DND-41 (cell line): ENCODE results near the gene KDM5C.

Source experiments
- ATAC-seq: fragments of 200-7000 bp; cut with Tn5 transposase; 3 replicates; pipeline ENCODE4 v1.9.1; 2021; ENCODE audit warnings: low read depth; ENCODE audit not compliant: insufficient read depth
- DNase-seq: peaks from one replicate; pipeline ENCODE4 v3.0.0-alpha.2; 2020
- H2AFZ ChIP-seq: 2 replicates; pipeline ENCODE4 v1.6.0; 2012; ENCODE audit warnings: low read depth, low read length
- H3K27ac ChIP-seq: 2 replicates; pipeline ENCODE4 v1.5.1; 2012; ENCODE audit warnings: low read length, inconsistent platforms
- H3K27me3 ChIP-seq: fragments of 200-600 bp; sonication (generic); 2 replicates; pipeline ENCODE4 v1.6.0; 2012; ENCODE audit warnings: low read length, mild to moderate bottlenecking, inconsistent platforms; ENCODE audit not compliant: insufficient read depth, poor library complexity
- H3K36me3 ChIP-seq: 2 replicates; pipeline ENCODE4 v1.5.1; 2012; ENCODE audit warnings: low read length, inconsistent platforms; ENCODE audit not compliant: insufficient read depth
- H3K4me1 ChIP-seq: 2 replicates; pipeline ENCODE4 v1.5.1; 2012; ENCODE audit warnings: mild to moderate bottlenecking, low read length; ENCODE audit not compliant: insufficient read depth
- H3K4me2 ChIP-seq: 2 replicates; pipeline ENCODE4 v1.6.0; 2012; ENCODE audit warnings: mild to moderate bottlenecking, moderate library complexity, low read length, inconsistent platforms; ENCODE audit not compliant: insufficient read depth
- H3K4me3 ChIP-seq, 2 experiments: fragments of 200-600 bp in 1 of 2; shearing (Covaris generic) in 1 of 2; 2 replicates each; pipeline ENCODE4 v1.5.1; 2012 to 2016; ENCODE audit warnings: inconsistent platforms in 2 of 2, low read length in 2 of 2, mild to moderate bottlenecking in 2 of 2, low read depth in 1 of 2, moderate library complexity in 1 of 2
- H3K79me2 ChIP-seq: 2 replicates; pipeline ENCODE4 v1.6.0; 2012; ENCODE audit warnings: low read length, inconsistent platforms; ENCODE audit not compliant: insufficient read depth
- H3K9ac ChIP-seq: 2 replicates; pipeline ENCODE4 v1.6.0; 2012; ENCODE audit warnings: low read depth, mild to moderate bottlenecking, inconsistent platforms, low read length, moderate library complexity
- H3K9me3 ChIP-seq: 2 replicates; pipeline ENCODE4 v1.5.1; 2012; ENCODE audit warnings: low read length, moderate library complexity, mild to moderate bottlenecking, inconsistent platforms; ENCODE audit not compliant: insufficient read depth, severe bottlenecking
- H4K20me1 ChIP-seq: 2 replicates; pipeline ENCODE4 v1.6.0; 2012; ENCODE audit warnings: low read length; ENCODE audit not compliant: insufficient read depth
- CTCF ChIP-seq: IDR thresholded peaks from 2 replicates; pipeline ENCODE4 v1.5.1; 2012; ENCODE audit warnings: borderline replicate concordance, low read length, moderate library complexity, mild to moderate bottlenecking; ENCODE audit not compliant: poor library complexity, severe bottlenecking; ENCODE audit errors: extremely low read depth
- EZH2 ChIP-seq: IDR thresholded peaks from 3 replicates; pipeline ENCODE4 v1.6.1; 2012; ENCODE audit warnings: borderline replicate concordance, low read depth, mild to moderate bottlenecking, moderate library complexity, low read length, inconsistent platforms; ENCODE audit not compliant: severe bottlenecking

Gene KDM5C

DNA sequence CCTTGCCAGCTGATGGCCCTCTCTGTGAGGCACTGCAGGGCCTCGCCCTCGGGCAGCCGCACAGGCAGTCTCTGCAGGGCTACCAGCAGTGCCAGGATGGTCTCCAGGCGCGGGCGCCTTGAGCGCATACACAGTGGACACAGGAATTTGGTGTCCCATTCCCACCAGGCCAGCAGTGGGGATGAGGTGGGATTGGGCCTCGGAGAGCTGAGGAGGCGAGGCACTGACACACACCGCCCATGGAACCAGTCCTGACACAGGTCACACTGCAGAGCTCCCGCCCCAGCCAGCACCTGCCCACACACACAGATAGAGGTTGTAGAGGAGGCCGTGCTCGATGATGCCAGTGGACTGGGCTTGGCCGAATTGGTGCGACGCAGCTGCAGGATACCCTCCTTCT, 30.7 kb downstream of the KDM5C start:
- no peaks in the 10 kb centered on the region for H3K27me3 ChIP-seq
- H2AFZ ChIP-seq = no peak overlapping the region
- H3K4me1 ChIP-seq = no peaks in the 10 kb centered on the region
- no peak overlapping the region for H3K4me2 ChIP-seq
- no peaks in the 10 kb centered on the region for H3K9me3 ChIP-seq
- H3K79me2 ChIP-seq = no peaks in the 10 kb centered on the region
- DNase-seq = no peak
- no peak overlapping the region for H3K9ac ChIP-seq
- no peak overlapping the region for H3K4me3 ChIP-seq
- no peaks in the 10 kb centered on the region for H4K20me1 ChIP-seq
- no peak for ATAC-seq
- no peak for TF ChIP-seq CTCF
- TF ChIP-seq EZH2 = no peak
- peaks cover 67% of the 10 kb centered on the region for H3K36me3 ChIP-seq
- H3K27ac ChIP-seq = no peak overlapping the region

- DNase-seq = no peak
- Histone ChIP-seq H3K9me3 (no peaks in the 10 kb centered on the region), H3K4me3 (no peak overlapping the region), H2AFZ (no peak overlapping the region), H3K27me3 (no peaks in the 10 kb centered on the region), H3K9ac (no peak overlapping the region), H3K4me1 (no peaks in the 10 kb centered on the region), H3K27ac (no peak overlapping the region), H3K36me3 (peaks cover 55% of the 10 kb centered on the region), H4K20me1 (no peaks in the 10 kb centered on the region), H3K79me2 (no peaks in the 10 kb centered on the region), H3K4me2 (no peak overlapping the region)
- no peak for ATAC-seq
- no peak for TF ChIP-seq CTCF
- no peak for TF ChIP-seq EZH2
Measured at GRCh38 chrX:53193093-53193492, 31.9 kb downstream of the KDM5C start.

DNA sequence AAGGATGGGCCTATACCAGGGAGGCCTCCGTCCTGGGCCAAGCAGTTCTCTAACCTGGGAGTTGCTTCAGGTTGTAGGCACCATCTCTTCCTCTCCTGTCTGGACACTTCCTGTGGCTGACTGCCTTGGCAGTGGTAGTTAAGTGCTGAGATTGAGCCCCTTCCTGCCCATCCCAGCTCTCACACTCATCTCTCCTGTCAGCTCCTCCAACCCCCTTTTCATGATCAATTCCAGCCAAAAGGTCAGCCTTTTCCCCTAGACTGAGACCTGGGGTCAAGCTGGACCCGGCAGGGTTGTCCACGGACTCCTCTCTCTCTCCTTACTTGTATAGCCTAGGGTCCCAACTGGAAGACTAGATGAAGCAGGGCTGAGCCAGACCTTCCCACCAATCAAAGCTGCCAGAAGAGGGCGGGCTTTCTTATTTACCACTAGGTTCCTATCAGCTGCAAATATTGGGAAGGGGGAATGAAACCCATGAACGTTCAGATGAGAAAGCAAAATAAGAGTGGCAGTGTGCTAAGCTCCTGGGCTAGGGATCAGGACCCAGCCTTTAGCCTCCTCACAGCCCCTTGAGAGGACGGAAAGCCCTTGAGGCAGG, 34.5 kb downstream of the KDM5C start:
- H3K9ac ChIP-seq = no peak overlapping the region
- DNase-seq (peak; percentile 14), ATAC-seq (no peak)
- no peaks in the 10 kb centered on the region for H4K20me1 ChIP-seq
- H3K27ac ChIP-seq = no peak overlapping the region
- TF ChIP-seq CTCF (peak; percentile 41), EZH2 (no peak)
- no peaks in the 10 kb centered on the region for H3K27me3 ChIP-seq
- no peak overlapping the region for H2AFZ ChIP-seq
- peaks cover 28% of the 10 kb centered on the region for H3K36me3 ChIP-seq
- H3K4me3 ChIP-seq = no peak overlapping the region
- H3K4me2 ChIP-seq = no peak overlapping the region
- no peaks in the 10 kb centered on the region for H3K79me2 ChIP-seq
- no peaks in the 10 kb centered on the region for H3K4me1 ChIP-seq
- H3K9me3 ChIP-seq = no peaks in the 10 kb centered on the region
